ENCODE results near the gene SPIN1.

The SPIN1 gene

GRCh38 chr9:88370346-88370745 lies 17.9 kb upstream of the SPIN1 start:
- no peaks in the 10 kb centered on the region for H3K4me1 ChIP-seq (ENCODE audit: insufficient read depth, low read length)
- no peak overlapping the region for H3K4me2 ChIP-seq (ENCODE audit: insufficient read depth, low read length)
- H3K36me3 ChIP-seq (ENCODE audit: insufficient read depth, low read length), result no peaks in the 10 kb centered on the region
- no peak for TF ChIP-seq EZH2 (IDR thresholded peaks at IDR 0.05; ENCODE audit: borderline replicate concordance, low read depth, low read length, severe bottlenecking)
- TF ChIP-seq CTCF (IDR thresholded peaks at IDR 0.05; ENCODE audit: borderline replicate concordance, extremely low read depth, low read length, poor library complexity, severe bottlenecking), result no peak
- H3K4me3 ChIP-seq (ENCODE audit: low read depth in 1 of 2, low read length in 2 of 2), result no peak overlapping the region
- DNase-seq (no peak), ATAC-seq (ENCODE audit: insufficient read depth, low read depth) (no peak)
- no peak overlapping the region for H2AFZ ChIP-seq (ENCODE audit: low read depth, low read length)
- H4K20me1 ChIP-seq (ENCODE audit: insufficient read depth, low read length), result no peaks in the 10 kb centered on the region
- H3K79me2 ChIP-seq (ENCODE audit: insufficient read depth, low read length), result no peaks in the 10 kb centered on the region
- no peak overlapping the region for H3K9ac ChIP-seq (ENCODE audit: low read depth, low read length)
- no peaks in the 10 kb centered on the region for H3K9me3 ChIP-seq (ENCODE audit: insufficient read depth, low read length, severe bottlenecking)
- no peaks in the 10 kb centered on the region for H3K27me3 ChIP-seq (ENCODE audit: insufficient read depth, low read length, poor library complexity)
- no peak overlapping the region for H3K27ac ChIP-seq (ENCODE audit: low read length)

- Histone ChIP-seq H3K27ac (ENCODE audit: low read length) (no peak overlapping the region), H4K20me1 (ENCODE audit: insufficient read depth, low read length) (no peaks in the 10 kb centered on the region), H3K79me2 (ENCODE audit: insufficient read depth, low read length) (no peaks in the 10 kb centered on the region), H3K9ac (ENCODE audit: low read depth, low read length) (no peak overlapping the region), H3K36me3 (ENCODE audit: insufficient read depth, low read length) (no peaks in the 10 kb centered on the region), H2AFZ (ENCODE audit: low read depth, low read length) (no peak overlapping the region), H3K27me3 (ENCODE audit: insufficient read depth, low read length, poor library complexity) (no peaks in the 10 kb centered on the region), H3K4me1 (ENCODE audit: insufficient read depth, low read length) (no peaks in the 10 kb centered on the region), H3K9me3 (ENCODE audit: insufficient read depth, low read length, severe bottlenecking) (no peaks in the 10 kb centered on the region), H3K4me2 (ENCODE audit: insufficient read depth, low read length) (no peak overlapping the region), H3K4me3 (ENCODE audit: low read depth in 1 of 2, low read length in 2 of 2) (no peak overlapping the region)
- DNase-seq (no peak), ATAC-seq (ENCODE audit: insufficient read depth, low read depth) (no peak)
- TF ChIP-seq CTCF (IDR thresholded peaks at IDR 0.05; ENCODE audit: borderline replicate concordance, extremely low read depth, low read length, poor library complexity, severe bottlenecking) (no peak), EZH2 (IDR thresholded peaks at IDR 0.05; ENCODE audit: borderline replicate concordance, low read depth, low read length, severe bottlenecking) (no peak)
Observed at GRCh38 chr9:88372103-88372654, 16.1 kb upstream of the SPIN1 start.

GRCh38 chr9:88373045-88373444 lies 15.2 kb upstream of the SPIN1 start:
- H3K4me1 ChIP-seq (ENCODE audit: insufficient read depth, low read length), result no peaks in the 10 kb centered on the region
- ATAC-seq (ENCODE audit: insufficient read depth, low read depth) (no peak), DNase-seq (no peak)
- no peak overlapping the region for H3K9ac ChIP-seq (ENCODE audit: low read depth, low read length)
- H3K27ac ChIP-seq (ENCODE audit: low read length), result no peak overlapping the region
- no peaks in the 10 kb centered on the region for H3K9me3 ChIP-seq (ENCODE audit: insufficient read depth, low read length, severe bottlenecking)
- no peaks in the 10 kb centered on the region for H3K27me3 ChIP-seq (ENCODE audit: insufficient read depth, low read length, poor library complexity)
- H3K4me3 ChIP-seq (ENCODE audit: low read depth in 1 of 2, low read length in 2 of 2), result no peak overlapping the region
- no peaks in the 10 kb centered on the region for H3K79me2 ChIP-seq (ENCODE audit: insufficient read depth, low read length)
- H4K20me1 ChIP-seq (ENCODE audit: insufficient read depth, low read length), result no peaks in the 10 kb centered on the region
- no peaks in the 10 kb centered on the region for H3K36me3 ChIP-seq (ENCODE audit: insufficient read depth, low read length)
- H3K4me2 ChIP-seq (ENCODE audit: insufficient read depth, low read length), result no peak overlapping the region
- no peak overlapping the region for H2AFZ ChIP-seq (ENCODE audit: low read depth, low read length)
- TF ChIP-seq EZH2 (IDR thresholded peaks at IDR 0.05; ENCODE audit: borderline replicate concordance, low read depth, low read length, severe bottlenecking), result no peak
- no peak for TF ChIP-seq CTCF (IDR thresholded peaks at IDR 0.05; ENCODE audit: borderline replicate concordance, extremely low read depth, low read length, poor library complexity, severe bottlenecking)

- H2AFZ ChIP-seq (ENCODE audit: low read depth, low read length), result no peak overlapping the region
- no peak overlapping the region for H3K4me2 ChIP-seq (ENCODE audit: insufficient read depth, low read length)
- H3K27ac ChIP-seq (ENCODE audit: low read length), result no peak overlapping the region
- no peak overlapping the region for H3K4me3 ChIP-seq (ENCODE audit: low read depth in 1 of 2, low read length in 2 of 2)
- H3K79me2 ChIP-seq (ENCODE audit: insufficient read depth, low read length), result no peaks in the 10 kb centered on the region
- H3K9me3 ChIP-seq (ENCODE audit: insufficient read depth, low read length, severe bottlenecking), result no peaks in the 10 kb centered on the region
- H3K9ac ChIP-seq (ENCODE audit: low read depth, low read length), result no peak overlapping the region
- no peak for ATAC-seq (ENCODE audit: insufficient read depth, low read depth)
- no peaks in the 10 kb centered on the region for H3K36me3 ChIP-seq (ENCODE audit: insufficient read depth, low read length)
- no peaks in the 10 kb centered on the region for H3K4me1 ChIP-seq (ENCODE audit: insufficient read depth, low read length)
- DNase-seq, result no peak
- H4K20me1 ChIP-seq (ENCODE audit: insufficient read depth, low read length), result no peaks in the 10 kb centered on the region
- no peaks in the 10 kb centered on the region for H3K27me3 ChIP-seq (ENCODE audit: insufficient read depth, low read length, poor library complexity)
- no peak for TF ChIP-seq CTCF (IDR thresholded peaks at IDR 0.05; ENCODE audit: borderline replicate concordance, extremely low read depth, low read length, poor library complexity, severe bottlenecking)
- no peak for TF ChIP-seq EZH2 (IDR thresholded peaks at IDR 0.05; ENCODE audit: borderline replicate concordance, low read depth, low read length, severe bottlenecking)
Observed at GRCh38 chr9:88378317-88378716, 9.9 kb upstream of the SPIN1 start.
